ENCODE results near the gene HOXD4. TPM values are rescaled to one million over a fixed set of nuclear protein-coding genes. Genes with fewer than 3 reads are reported as not detected.

HOXD4 gene
- total RNA-seq, 1 donor from 2014 or later: 1.3 TPM

DNA sequence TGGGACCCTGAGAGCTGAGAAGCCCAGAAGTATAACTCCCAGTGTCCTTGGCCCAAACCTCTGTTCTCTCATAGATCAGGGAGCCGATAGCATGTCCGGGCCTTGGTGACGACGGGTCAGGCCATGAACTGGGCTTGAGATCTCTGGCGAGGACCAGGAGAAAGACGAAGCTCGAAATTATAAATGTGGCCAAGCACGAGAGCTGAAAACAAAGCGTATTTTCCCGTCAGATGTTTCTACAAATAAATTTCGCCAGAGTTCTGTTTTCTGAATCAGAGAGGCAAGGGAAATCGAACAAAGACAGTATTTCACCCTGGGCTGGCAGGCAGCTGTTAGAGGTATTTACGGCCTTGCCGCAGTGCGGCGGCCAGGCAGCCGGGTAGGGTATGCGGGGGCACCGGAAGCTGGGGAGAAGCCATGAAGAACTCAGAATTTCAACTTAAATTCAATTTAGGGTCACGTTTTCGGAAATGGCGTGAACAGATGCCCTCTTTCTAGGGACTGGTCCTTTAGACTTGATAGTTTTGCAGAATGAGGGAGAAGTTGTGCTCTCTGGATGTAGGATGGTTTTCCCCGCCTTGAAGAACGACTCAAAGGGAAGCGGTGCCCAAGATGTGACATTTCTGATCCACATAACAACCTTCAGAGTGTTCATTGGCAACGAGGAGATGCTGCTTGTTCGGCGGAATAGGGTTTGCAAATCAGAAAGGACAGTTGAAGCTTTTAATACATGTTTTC lies 12.3 kb upstream of the HOXD4 start:
- H3K4me1 Mint-ChIP-seq: peaks cover 4% of the 10 kb centered on the region
- DNase-seq (ENCODE audit: low read depth, low spot score): no peak
- no peak overlapping the region for H3K27ac Mint-ChIP-seq (ENCODE audit: unreplicated experiment)
- no peaks in the 10 kb centered on the region for H3K9me3 Mint-ChIP-seq
- H3K27me3 Mint-ChIP-seq (ENCODE audit: low read depth): peaks cover 99% of the 10 kb centered on the region
- H3K36me3 Mint-ChIP-seq (ENCODE audit: low read depth): no peaks in the 10 kb centered on the region
- peak overlapping the region; percentile 49 for H3K4me3 Mint-ChIP-seq
- TF ChIP-seq, protein P1, sequence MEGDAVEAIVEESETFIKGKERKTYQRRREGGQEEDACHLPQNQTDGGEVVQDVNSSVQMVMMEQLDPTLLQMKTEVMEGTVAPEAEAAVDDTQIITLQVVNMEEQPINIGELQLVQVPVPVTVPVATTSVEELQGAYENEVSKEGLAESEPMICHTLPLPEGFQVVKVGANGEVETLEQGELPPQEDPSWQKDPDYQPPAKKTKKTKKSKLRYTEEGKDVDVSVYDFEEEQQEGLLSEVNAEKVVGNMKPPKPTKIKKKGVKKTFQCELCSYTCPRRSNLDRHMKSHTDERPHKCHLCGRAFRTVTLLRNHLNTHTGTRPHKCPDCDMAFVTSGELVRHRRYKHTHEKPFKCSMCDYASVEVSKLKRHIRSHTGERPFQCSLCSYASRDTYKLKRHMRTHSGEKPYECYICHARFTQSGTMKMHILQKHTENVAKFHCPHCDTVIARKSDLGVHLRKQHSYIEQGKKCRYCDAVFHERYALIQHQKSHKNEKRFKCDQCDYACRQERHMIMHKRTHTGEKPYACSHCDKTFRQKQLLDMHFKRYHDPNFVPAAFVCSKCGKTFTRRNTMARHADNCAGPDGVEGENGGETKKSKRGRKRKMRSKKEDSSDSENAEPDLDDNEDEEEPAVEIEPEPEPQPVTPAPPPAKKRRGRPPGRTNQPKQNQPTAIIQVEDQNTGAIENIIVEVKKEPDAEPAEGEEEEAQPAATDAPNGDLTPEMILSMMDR (conservative IDR thresholded peaks at IDR 0.05): no peak

DNA sequence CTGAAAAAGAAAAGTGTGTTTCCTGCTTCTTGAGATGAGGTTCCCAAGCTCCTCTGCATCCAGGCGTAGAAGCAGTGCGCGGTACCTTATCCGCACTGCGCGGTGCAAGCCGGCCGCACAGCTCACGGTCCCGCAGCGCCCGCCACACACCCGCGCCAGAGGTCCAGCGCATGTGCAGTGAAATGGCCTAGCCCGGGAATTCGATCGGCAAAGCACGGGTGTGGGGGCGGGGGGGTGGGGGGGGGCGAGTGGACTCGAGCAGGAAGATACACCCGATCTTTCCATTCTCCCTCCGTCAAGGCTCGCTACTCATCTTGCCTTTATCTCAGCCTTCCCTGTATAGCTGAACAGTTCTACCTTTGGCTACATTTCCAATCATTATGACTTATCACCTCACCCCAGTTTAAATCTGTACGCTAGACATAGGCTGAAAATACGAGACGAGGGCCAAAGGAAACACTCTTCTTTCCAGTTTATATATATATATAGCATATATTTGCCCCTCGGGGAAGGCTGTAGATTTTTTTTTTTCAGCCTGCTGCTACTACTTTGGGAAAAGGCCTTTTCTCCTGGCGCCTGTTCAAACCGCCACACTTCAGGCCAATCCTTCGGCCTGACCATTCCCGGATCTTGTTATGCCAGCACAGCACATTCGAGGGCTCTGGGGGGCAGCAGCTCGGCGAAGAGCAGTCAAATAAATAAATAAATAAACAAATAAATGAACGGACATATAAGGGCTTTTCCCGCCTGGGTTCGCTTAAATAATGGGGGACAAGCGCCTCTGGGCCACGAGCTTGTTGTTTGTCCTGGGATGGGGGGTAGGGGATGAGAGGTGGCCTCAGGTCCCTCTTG lies 11.5 kb upstream of the HOXD4 start:
- DNase-seq (ENCODE audit: low read depth, low spot score): no peak
- H3K4me3 Mint-ChIP-seq: peak overlapping the region; percentile 51
- H3K36me3 Mint-ChIP-seq (ENCODE audit: low read depth): no peaks in the 10 kb centered on the region
- no peak overlapping the region for H3K27ac Mint-ChIP-seq (ENCODE audit: unreplicated experiment)
- TF ChIP-seq, protein P1 (conservative IDR thresholded peaks at IDR 0.05): no peak
- no peaks in the 10 kb centered on the region for H3K9me3 Mint-ChIP-seq
- H3K27me3 Mint-ChIP-seq (ENCODE audit: low read depth): peaks cover 99% of the 10 kb centered on the region
- peaks cover 4% of the 10 kb centered on the region for H3K4me1 Mint-ChIP-seq

DNA sequence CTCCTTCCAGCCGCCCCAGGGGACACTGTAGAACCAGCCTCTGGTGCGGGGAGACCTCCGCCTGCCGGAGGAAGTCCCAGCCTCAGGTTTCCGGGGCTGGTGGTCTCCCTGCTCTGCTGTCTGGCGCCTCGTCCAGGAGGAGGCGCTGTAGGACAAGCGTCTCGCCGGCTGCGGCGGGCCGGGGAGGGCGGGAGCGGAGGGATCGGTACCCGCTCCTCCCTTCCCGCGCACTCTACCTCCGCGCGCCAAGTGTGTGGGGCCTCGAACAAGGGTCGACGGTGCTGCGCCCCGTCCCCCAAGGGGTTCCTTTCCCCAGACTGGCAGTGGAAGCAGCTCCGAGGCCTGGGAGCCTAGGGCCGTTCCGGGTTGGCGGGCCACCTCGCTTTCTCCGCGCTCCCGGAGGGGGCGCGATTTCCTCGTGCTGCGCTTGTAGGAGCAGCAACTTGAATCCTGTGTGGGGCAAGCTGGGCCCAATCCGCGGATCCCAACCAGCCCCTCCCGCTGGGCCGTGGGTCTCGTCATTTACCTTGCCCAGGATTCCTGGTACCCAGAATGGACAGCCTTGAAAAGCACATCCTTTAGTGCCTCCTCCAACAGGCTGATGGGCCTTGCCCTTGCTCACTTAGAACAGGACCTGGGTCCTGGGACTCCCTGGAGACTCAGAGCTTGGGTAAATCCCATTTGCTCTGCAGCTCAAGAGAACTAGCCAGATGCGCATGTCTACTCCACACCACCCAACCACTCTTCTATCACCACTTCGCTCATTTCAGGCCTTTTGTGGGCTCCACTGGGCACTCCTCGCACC lies 10.6 kb upstream of the HOXD4 start:
- DNase-seq (ENCODE audit: low read depth, low spot score): peak; percentile 81
- no peak overlapping the region for H3K27ac Mint-ChIP-seq (ENCODE audit: unreplicated experiment)
- peaks cover 99% of the 10 kb centered on the region for H3K27me3 Mint-ChIP-seq (ENCODE audit: low read depth)
- H3K36me3 Mint-ChIP-seq (ENCODE audit: low read depth): no peaks in the 10 kb centered on the region
- TF ChIP-seq, protein P1 (conservative IDR thresholded peaks at IDR 0.05): peak; percentile 96
- peak overlapping the region; percentile 51 for H3K4me3 Mint-ChIP-seq
- peaks cover 4% of the 10 kb centered on the region for H3K4me1 Mint-ChIP-seq
- H3K9me3 Mint-ChIP-seq: no peaks in the 10 kb centered on the region

DNA sequence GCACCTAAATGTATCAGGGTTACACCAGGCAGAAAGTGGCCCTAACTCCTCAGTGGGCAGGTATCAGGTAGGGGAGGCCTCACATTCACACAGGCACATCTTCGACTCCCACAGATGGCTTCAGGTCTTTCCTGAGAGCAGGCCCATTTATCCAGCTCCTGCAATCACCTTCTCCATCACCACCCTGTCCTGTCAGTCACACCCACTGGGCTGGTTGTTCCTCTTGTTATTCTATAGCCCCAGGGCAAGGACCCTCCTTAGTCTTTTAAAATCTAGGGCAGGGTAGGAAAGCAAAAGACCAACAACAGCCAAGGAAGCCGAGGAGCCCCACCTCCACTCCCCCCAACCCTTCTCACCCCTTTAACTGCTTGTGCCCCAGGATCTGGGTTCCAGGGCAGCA lies 9.1 kb upstream of the HOXD4 start:
- Mint-ChIP-seq H3K4me3 (no peak overlapping the region), H3K36me3 (ENCODE audit: low read depth) (no peaks in the 10 kb centered on the region), H3K4me1 (peaks cover 4% of the 10 kb centered on the region), H3K9me3 (no peaks in the 10 kb centered on the region), H3K27me3 (ENCODE audit: low read depth) (peaks cover 100% of the 10 kb centered on the region), H3K27ac (ENCODE audit: unreplicated experiment) (no peak overlapping the region)
- DNase-seq (ENCODE audit: low read depth, low spot score): no peak
- TF ChIP-seq, protein P1 (conservative IDR thresholded peaks at IDR 0.05): no peak

All from neural crest cell (in vitro differentiated cells).